ENCODE results near the gene CD40.

The CD40 gene

GRCh38 chr20:46158476-46158987 lies 40.4 kb downstream of the CD40 start:
- in situ Hi-C loops (cut with MboI; ENCODE audit: low pct_unique_long_range_greater_than_20kb, low sequenced_read_pairs, unreplicated experiment): no loop called here
- DNase-seq (ENCODE audit: low spot score): no peak
- no peak for TF ChIP-seq CTCF (IDR thresholded peaks at IDR 0.05; ENCODE audit: extremely low read depth, insufficient read depth, missing control alignments)

GRCh38 chr20:46159101-46159897 lies 41.2 kb downstream of the CD40 start:
- TF ChIP-seq CTCF (IDR thresholded peaks at IDR 0.05; ENCODE audit: extremely low read depth, insufficient read depth, missing control alignments): no peak
- in situ Hi-C loops (cut with MboI; ENCODE audit: low pct_unique_long_range_greater_than_20kb, low sequenced_read_pairs, unreplicated experiment): no loop called here
- no peak for DNase-seq (ENCODE audit: low spot score)

- no peak for TF ChIP-seq CTCF (IDR thresholded peaks at IDR 0.05; ENCODE audit: extremely low read depth, insufficient read depth, missing control alignments)
- DNase-seq (ENCODE audit: low spot score): no peak
- in situ Hi-C loops (cut with MboI; ENCODE audit: low pct_unique_long_range_greater_than_20kb, low sequenced_read_pairs, unreplicated experiment): no loop called here
Observed at GRCh38 chr20:46160661-46161060, 42.5 kb downstream of the CD40 start.

GRCh38 chr20:46161921-46162320 lies 43.8 kb downstream of the CD40 start:
- in situ Hi-C loops (cut with MboI; ENCODE audit: low pct_unique_long_range_greater_than_20kb, low sequenced_read_pairs, unreplicated experiment): no loop called here
- no peak for TF ChIP-seq CTCF (IDR thresholded peaks at IDR 0.05; ENCODE audit: extremely low read depth, insufficient read depth, missing control alignments)
- no peak for DNase-seq (ENCODE audit: low spot score)

GRCh38 chr20:46164254-46164653 lies 46.1 kb downstream of the CD40 start:
- no peak for DNase-seq (ENCODE audit: low spot score)
- in situ Hi-C loops (cut with MboI; ENCODE audit: low pct_unique_long_range_greater_than_20kb, low sequenced_read_pairs, unreplicated experiment): no loop called here
- TF ChIP-seq CTCF (IDR thresholded peaks at IDR 0.05; ENCODE audit: extremely low read depth, insufficient read depth, missing control alignments): no peak

GRCh38 chr20:46167080-46167479 lies 49.0 kb downstream of the CD40 start:
- no peak for DNase-seq (ENCODE audit: low spot score)
- in situ Hi-C loops (cut with MboI; ENCODE audit: low pct_unique_long_range_greater_than_20kb, low sequenced_read_pairs, unreplicated experiment): no loop called here
- no peak for TF ChIP-seq CTCF (IDR thresholded peaks at IDR 0.05; ENCODE audit: extremely low read depth, insufficient read depth, missing control alignments)

All from GM13977 (cell line).